GM19455 (cell line): Measurements from ENCODE around the gene LRRC2.
"Not testable (repeated sequence)": the region's sequence is repeated elsewhere in the genome, so short reads cannot be mapped to it uniquely, and the experiment has no call there.

Experiments used
- ATAC-seq: cut with Tn5 transposase; IDR thresholded peaks from one replicate; pipeline ENCODE4 v1.9.1; 2021; ENCODE audit not compliant: unreplicated experiment

LRRC2 gene

GRCh38 chr3:46584598-46585467, 18.7 kb upstream of the LRRC2 start:
- no peak for ATAC-seq

DNA sequence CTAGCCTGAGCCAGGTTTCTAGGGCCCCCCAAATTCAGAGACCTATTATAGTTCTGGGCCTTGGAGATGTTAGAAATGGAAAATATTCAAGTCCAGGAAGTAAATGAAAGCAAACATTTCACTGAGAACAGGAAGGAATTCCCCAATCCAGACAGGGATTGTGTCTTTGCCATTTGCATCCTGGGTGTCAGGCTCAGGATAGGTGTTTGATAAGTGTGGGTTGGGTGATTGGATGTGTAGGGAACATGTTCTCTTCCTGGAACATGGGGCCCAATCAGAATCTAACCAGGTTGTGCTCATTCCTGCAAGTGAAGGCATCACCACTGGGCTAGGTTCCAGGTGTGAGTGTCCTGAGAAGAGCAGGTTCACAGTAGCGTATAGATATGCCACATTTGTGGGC, 14.6 kb upstream of the LRRC2 start:
- no peak for ATAC-seq

- no peak for ATAC-seq
Measured at GRCh38 chr3:46579756-46580286, 13.7 kb upstream of the LRRC2 start.

DNA sequence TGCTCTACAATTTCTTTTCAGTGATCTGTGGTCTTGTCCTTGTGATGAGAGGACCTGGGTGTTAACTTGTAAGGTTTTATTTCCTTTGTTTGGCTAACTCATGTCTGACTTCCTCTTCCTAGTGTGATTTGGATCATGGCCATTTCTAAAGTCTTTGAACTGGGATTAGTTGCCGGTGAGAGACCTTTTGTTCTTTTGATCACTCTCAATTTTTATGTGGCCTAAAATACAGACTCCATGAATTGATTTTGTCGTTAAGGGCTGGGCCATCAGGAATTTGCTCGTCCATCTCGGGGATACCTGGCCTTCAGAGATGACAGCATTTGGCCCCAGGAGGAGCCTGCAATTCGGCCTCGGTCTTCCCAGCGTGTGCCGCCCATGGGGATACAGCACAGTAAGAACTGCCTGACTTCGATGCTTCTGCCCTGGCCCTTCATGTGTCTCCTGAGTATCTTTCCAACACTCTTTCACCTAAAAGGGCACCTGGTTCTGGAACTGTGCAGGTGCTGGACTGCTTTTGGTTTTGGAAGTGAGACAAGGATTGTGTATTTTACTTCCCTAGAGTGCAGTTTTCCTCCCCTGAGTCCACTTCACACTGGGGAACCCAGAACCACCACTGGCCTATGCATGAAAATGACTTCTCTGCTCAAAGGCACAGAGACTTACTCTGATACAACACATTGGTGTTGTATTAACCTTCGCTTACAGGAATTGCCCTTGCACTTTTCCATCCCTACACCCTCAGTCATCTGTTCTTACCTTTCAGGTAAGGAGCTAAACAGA, 13.1 kb upstream of the LRRC2 start:
- ATAC-seq: no peak

GRCh38 chr3:46577580-46578249, 11.6 kb upstream of the LRRC2 start:
- ATAC-seq: not testable (repeated sequence)

DNA sequence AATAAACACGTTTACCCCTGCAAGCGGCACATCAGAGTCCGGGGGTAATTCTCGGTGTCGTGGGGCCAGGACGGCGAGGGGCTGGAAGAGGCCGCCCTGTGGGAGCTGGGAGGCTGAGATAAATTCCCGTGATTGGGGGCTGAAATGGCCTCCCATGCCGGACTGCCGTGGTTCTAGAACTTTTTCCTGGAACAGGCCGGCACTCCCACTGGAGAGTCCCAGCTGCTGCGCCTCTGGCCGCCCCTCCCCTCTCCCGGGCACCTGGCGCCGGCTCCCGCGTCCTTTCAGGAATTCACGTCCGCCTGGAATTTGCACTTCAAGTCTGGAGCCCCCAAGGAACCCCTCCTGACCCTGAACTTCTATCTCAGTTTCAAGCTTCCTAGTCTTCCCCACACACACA, 10.8 kb upstream of the LRRC2 start:
- ATAC-seq: no peak

DNA sequence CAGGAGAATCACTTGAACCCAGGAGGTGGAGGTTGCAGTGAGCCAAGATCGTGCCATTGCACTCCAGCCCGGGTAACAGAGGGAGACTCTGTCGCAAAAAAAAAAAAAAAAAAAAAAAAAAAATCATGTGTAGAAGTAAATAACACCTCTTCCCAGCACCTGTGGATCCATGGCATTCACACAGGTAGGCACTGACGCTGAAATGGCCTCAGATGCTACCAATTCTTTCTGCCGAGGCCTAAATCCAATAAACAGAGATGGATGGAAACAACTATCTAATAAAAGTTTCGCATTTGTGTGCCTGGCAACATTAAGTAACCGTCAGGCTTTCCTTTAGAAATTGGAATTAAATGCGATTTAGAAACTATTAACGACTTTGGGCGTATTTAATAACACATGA, 10.3 kb upstream of the LRRC2 start:
- ATAC-seq: no peak

DNA sequence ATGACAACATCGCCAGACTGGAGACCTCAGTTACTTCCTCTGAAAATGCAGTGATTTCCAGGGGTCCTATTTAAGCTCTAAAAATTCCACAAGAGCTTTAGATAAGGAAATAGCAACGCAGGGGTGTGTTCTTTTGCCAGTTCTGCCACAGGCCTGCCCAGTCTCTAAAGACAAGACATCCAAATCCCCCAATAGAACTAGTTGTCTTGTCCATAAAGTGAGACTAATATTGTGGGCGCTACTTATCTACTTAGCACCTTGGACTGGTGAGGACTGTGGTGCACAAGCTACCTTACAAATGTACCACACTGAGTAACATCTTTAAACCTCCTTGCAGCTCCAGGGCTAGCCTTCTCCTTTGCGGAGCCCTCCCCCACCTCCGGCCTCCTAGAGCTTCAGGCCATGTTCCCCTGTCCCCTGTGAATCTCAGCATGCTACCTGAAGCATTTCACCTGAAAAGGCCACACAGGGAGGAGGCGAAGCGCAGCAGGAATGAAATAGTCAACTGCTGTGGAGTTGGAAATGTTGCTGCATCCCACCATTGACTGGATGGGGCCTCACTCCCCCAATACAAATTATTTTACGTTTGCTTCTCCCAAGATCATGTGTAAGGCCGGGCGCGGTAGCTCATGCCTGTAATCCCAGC, 9.6 kb upstream of the LRRC2 start:
- ATAC-seq: no peak

GRCh38 chr3:46574881-46575576, 8.9 kb upstream of the LRRC2 start:
- no peak for ATAC-seq

GRCh38 chr3:46574243-46574646, 8.1 kb upstream of the LRRC2 start:
- no peak for ATAC-seq

- no peak for ATAC-seq
Measured at GRCh38 chr3:46573701-46574100, 7.6 kb upstream of the LRRC2 start.

GRCh38 chr3:46571684-46572083, 5.6 kb upstream of the LRRC2 start:
- ATAC-seq: no peak

DNA sequence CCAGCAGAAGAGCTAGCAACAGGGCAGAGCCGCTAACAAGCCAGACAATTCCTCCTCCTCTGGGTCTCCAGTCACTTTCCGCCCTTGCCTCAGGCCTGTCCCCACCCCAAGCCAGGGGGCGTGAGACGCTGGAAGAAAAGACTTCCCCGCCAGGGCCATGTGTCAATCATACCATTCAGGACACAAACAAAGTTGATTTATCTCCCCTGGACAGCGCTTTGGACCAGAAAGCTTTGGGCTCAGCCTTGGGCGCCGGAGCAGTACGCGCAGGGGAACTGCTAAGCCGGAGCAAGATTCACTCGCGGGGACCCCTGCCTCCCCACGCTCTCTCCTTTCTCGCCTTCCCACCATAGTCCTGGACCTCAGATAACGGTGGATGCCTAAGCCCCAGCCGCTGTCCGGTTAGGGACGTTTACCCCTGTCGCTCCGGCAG, 479 bp downstream of the LRRC2 start:
- no peak for ATAC-seq

DNA sequence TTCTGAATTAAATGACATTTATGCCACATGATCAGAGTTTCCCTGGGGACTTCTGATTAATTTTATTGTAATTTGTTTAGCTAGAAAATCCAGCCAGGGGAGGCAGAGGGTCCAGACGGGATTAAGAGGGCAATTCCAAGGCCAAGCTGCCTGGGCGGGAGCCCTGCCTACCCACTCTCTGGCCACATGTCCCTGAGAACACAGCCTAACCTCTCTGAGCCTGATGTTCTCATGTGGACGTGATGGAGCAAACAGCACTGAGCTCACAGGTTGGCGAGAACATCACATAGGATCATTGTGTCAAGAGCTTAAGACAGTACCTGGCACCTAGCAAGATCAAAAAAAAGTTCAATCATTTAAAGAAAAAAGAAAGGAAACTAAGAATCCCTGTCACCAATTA, 1.0 kb downstream of the LRRC2 start:
- no peak for ATAC-seq

DNA sequence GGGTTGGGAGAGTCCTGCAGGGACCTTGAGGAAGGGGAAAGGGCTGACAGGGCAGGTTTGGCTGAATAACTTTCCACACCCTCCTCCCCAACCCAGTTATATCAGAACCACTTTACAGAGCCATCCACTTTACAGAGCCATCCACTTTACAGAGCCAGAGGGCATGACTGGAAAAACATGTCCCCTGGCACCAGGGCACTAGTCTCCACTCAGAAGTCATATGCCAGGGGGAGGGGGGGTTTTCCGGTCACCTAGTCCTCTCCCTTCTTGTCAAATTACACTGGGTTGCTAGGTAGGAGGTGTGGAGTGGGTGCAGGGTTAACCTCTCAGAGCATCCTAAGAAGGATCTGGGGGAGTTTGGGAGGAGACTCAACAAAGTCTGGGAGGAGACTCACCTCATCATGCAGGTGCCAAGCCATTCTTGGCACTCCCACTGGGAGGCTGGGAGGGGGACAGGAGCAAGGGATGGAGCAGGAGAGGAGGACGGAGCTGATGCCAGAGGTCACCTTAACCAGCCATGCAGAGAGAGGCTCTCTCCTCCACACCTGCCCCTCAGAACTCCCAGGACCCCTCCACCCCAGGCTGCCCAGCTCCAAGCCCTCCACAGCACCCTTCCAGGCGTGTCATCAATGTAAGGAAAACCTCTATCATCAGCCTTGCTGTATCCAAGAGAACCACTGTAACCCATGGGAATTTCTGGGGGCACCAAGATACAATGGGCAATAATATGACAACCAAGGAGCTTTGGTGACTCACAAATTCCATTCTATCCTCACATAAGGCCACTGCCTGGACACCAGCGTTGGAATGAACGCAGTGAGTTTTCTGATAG, 1.7 kb downstream of the LRRC2 start:
- no peak for ATAC-seq

GRCh38 chr3:46561951-46562350, 4.2 kb downstream of the LRRC2 start:
- no peak for ATAC-seq

DNA sequence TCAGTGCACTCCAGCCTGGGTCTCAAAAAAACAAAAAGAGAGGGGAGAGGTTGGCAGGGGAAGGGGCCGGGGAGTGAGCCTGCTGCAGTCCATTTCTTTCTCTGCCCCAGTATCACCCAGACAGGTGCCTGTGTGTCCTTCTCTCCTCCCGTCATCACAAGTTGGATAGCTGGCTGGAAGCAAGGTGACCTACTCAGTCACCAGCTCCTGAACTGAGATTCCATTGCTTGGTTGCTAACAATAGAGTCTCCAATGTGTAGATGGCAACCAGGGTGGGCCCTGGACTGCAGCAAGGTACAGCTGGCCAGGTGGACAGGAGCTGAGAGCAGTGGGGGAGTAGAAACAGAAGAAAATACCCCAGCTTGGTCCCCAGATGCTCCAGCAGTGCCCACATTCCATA, 4.6 kb downstream of the LRRC2 start:
- no peak for ATAC-seq

DNA sequence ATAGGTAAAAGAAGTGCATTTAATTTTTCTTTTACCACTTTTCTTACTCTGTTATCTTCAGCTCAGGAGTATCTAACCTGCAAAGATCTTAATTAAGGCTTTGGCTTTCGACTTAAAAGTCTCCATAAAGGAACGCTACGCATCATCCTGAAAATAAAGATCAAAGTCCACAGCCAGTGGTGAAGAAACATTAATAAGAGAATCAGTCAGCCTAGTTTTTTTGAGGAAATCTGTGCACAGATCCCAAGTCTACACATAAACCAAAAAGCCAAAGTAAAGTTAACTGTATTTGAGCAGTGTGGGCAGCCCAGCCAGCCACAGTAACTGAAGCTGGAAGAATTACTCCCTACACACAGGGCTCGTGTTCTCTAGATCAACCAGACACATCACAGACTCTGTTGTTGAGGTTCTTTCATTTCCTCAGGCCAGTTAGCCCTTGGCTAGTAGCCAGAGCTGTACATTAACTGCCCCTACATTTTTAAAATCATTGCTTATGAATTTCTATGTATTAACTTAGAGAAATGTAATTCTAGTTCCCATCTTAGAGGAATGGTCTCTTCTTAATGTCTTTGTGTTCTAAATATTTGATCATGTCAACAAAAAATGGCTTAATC, 6.9 kb downstream of the LRRC2 start:
- no peak for ATAC-seq
